ENCODE results near the gene NR1I3. TPM values are rescaled to one million over a fixed set of nuclear protein-coding genes. Genes with fewer than 3 reads are reported as not detected.
"Not testable (repeated sequence)": the region's sequence is repeated elsewhere in the genome, so short reads cannot be mapped to it uniquely, and the experiment has no call there.

Gene NR1I3
- total RNA-seq, 1 experiment from 2014 or later, result not detected

DNA sequence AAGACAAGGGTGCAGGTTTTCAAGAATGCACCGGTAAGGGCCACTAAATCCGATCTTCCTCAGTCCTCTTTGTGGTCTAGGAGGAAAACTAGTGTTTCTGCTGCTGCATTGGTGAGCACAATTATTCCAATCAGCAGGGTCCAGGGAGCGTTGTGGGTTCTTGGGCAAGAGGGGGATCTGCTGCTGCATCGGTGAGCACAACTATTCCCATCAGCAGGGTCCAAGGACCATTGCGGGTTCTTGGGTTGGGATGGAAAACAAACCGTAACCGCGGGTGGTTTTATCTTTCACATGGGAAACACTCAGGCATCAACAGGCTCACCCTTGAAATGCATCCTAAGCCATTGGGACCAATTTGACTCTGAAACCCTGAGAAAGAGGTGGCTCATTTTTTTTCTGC is 13.6 kb upstream of the NR1I3 start:
- Histone ChIP-seq H3K27ac (no peak overlapping the region), H3K9me2 (ENCODE audit: insufficient read depth) (no peaks in the 10 kb centered on the region), H3K4me1 (replicated peaks; ENCODE audit: insufficient read depth) (peaks cover 7% of the 10 kb centered on the region; the same call in 1 of the 2 replicates), H3K4me2 (no peak overlapping the region), H3K36me3 (ENCODE audit: low read depth) (no peaks in the 10 kb centered on the region), H3K79me2 (ENCODE audit: low read depth) (no peaks in the 10 kb centered on the region), H3F3A (ENCODE audit: insufficient read depth, low read depth) (0 out of 2 replicates have a peak, but pooled peaks cover 7% of the 10 kb centered on the region), H2AFZ (no peak overlapping the region), H3K4me3 (no peak overlapping the region), H3K9me3 (ENCODE audit: insufficient read depth, low read depth) (no peaks in the 10 kb centered on the region), H3K27me3 (ENCODE audit: insufficient read depth, low read depth) (no peaks in the 10 kb centered on the region), H4K20me1 (ENCODE audit: insufficient read depth) (no peaks in the 10 kb centered on the region)
- ChIA-PET CTCF (no interaction called here), POLR2A (ENCODE audit: unreplicated experiment) (no interaction called here)
- no TSS peak for BruUV-seq (replicated peaks)
- intact Hi-C loops (cut with micrococcal nuclease; ENCODE audit: unreplicated experiment), result no loop called here
- no peak for TF ChIP-seq EZH2 (IDR thresholded peaks at IDR 0.05; ENCODE audit: low read depth)
- TF ChIP-seq, protein P1, sequence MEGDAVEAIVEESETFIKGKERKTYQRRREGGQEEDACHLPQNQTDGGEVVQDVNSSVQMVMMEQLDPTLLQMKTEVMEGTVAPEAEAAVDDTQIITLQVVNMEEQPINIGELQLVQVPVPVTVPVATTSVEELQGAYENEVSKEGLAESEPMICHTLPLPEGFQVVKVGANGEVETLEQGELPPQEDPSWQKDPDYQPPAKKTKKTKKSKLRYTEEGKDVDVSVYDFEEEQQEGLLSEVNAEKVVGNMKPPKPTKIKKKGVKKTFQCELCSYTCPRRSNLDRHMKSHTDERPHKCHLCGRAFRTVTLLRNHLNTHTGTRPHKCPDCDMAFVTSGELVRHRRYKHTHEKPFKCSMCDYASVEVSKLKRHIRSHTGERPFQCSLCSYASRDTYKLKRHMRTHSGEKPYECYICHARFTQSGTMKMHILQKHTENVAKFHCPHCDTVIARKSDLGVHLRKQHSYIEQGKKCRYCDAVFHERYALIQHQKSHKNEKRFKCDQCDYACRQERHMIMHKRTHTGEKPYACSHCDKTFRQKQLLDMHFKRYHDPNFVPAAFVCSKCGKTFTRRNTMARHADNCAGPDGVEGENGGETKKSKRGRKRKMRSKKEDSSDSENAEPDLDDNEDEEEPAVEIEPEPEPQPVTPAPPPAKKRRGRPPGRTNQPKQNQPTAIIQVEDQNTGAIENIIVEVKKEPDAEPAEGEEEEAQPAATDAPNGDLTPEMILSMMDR (conservative IDR thresholded peaks at IDR 0.05), result no peak
- DNase-seq, result no peak

DNA sequence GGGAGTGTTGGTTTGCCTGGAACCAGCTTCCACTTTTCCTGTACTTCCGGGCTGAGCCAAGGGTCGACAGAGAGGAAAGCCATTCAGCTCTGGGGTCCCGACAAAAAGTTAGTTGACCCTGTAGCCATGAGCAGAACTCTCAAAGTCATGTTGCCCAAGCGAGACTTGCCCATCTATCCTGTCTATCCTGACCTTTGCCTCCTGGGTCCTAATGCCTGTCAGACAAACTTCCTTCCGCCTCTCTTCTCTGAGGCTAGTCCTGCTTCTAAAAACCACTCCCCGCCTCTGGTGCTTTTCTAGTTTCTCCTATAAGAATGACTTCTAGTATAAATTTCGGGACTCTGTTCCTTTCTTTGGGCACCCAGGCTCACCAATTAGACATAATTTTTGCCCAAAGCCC is 12.8 kb upstream of the NR1I3 start:
- Histone ChIP-seq H3K79me2 (ENCODE audit: low read depth) (no peaks in the 10 kb centered on the region), H3K9me2 (ENCODE audit: insufficient read depth) (no peaks in the 10 kb centered on the region), H4K20me1 (ENCODE audit: insufficient read depth) (no peaks in the 10 kb centered on the region), H3K4me1 (replicated peaks; ENCODE audit: insufficient read depth) (no peaks in the 10 kb centered on the region), H3K4me2 (no peak overlapping the region), H3K27me3 (ENCODE audit: insufficient read depth, low read depth) (no peaks in the 10 kb centered on the region), H3K27ac (no peak overlapping the region), H2AFZ (no peak overlapping the region), H3K4me3 (no peak overlapping the region), H3F3A (ENCODE audit: insufficient read depth, low read depth) (no peaks in the 10 kb centered on the region), H3K36me3 (ENCODE audit: low read depth) (no peaks in the 10 kb centered on the region), H3K9me3 (ENCODE audit: insufficient read depth, low read depth) (no peaks in the 10 kb centered on the region)
- ChIA-PET POLR2A (ENCODE audit: unreplicated experiment) (interaction anchor here (0.6 kb wide), 1 partner anchor 42 kb away, joined by 3 read pairs; no protein-coding TSS in a partner anchor), CTCF (no interaction called here)
- DNase-seq, result no peak
- BruUV-seq (replicated peaks), result no TSS peak
- intact Hi-C loops (cut with micrococcal nuclease; ENCODE audit: unreplicated experiment), result no loop called here
- TF ChIP-seq EZH2 (IDR thresholded peaks at IDR 0.05; ENCODE audit: low read depth), result no peak
- TF ChIP-seq, protein P1 (conservative IDR thresholded peaks at IDR 0.05), result no peak

DNA sequence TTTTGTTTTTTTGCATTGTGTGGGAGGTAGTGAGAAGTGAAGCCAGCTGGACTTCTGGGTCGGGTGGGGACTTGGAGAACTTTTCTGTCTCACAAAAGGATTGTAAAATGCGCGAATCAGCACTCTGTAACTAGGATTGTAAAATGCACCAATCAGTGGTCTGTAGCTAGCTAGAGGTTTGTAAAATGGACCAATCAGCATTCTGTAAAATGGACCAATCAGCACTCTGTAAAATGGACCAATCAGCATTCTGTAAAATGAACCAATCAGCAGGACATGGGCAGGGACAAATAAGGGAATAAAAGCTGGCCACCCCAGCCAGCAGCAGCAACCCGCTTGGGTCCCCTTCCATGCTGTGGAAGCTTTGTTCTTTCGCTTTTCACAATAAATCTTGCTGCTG is 12.1 kb upstream of the NR1I3 start:
- H3K4me3 ChIP-seq; CTCF ChIA-PET; H3K9me3 ChIP-seq (ENCODE audit: insufficient read depth, low read depth); H3K27ac ChIP-seq; H3K9me2 ChIP-seq (ENCODE audit: insufficient read depth); intact Hi-C loops (cut with micrococcal nuclease; ENCODE audit: unreplicated experiment); BruUV-seq (replicated peaks); H3K4me2 ChIP-seq; H4K20me1 ChIP-seq (ENCODE audit: insufficient read depth); H2AFZ ChIP-seq; H3K79me2 ChIP-seq (ENCODE audit: low read depth); H3F3A ChIP-seq (ENCODE audit: insufficient read depth, low read depth); H3K36me3 ChIP-seq (ENCODE audit: low read depth); H3K4me1 ChIP-seq (replicated peaks; ENCODE audit: insufficient read depth); DNase-seq; H3K27me3 ChIP-seq (ENCODE audit: insufficient read depth, low read depth): not testable (repeated sequence)
- POLR2A ChIA-PET (ENCODE audit: unreplicated experiment), result interaction anchor here (0.6 kb wide), 1 partner anchor 41 kb away, joined by 3 read pairs; no protein-coding TSS in a partner anchor

DNA sequence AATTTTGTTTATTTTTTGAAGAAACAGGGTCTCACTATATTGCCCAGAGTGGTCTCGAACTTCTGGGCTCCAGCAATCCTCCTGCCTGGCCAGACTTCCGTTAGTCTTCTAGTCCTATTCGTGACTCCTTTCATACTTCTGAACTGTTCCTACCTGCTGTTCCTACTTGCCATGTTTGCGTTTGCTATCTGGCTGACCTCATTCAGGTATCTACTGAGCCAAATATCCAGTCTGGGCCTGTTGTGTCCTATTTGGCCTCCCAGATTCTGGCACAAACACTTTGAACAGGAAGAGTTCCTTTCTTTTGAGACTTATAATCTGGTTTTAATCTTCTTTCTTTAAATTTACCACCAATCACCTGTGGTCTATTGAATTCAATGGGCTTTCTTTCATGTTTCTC is 6.9 kb upstream of the NR1I3 start:
- Histone ChIP-seq H2AFZ (no peak overlapping the region), H3K27ac (no peak overlapping the region), H3K4me1 (replicated peaks; ENCODE audit: insufficient read depth) (no peaks in the 10 kb centered on the region), H4K20me1 (ENCODE audit: insufficient read depth) (no peaks in the 10 kb centered on the region), H3F3A (ENCODE audit: insufficient read depth, low read depth) (peaks cover 5% of the 10 kb centered on the region; the same call in 1 of the 2 replicates), H3K36me3 (ENCODE audit: low read depth) (no peaks in the 10 kb centered on the region), H3K4me3 (no peak overlapping the region), H3K9me2 (ENCODE audit: insufficient read depth) (no peaks in the 10 kb centered on the region), H3K4me2 (no peak overlapping the region), H3K9me3 (ENCODE audit: insufficient read depth, low read depth) (no peaks in the 10 kb centered on the region), H3K79me2 (ENCODE audit: low read depth) (no peaks in the 10 kb centered on the region), H3K27me3 (ENCODE audit: insufficient read depth, low read depth) (no peaks in the 10 kb centered on the region)
- intact Hi-C loops (cut with micrococcal nuclease; ENCODE audit: unreplicated experiment), result no loop called here
- TF ChIP-seq EZH2 (IDR thresholded peaks at IDR 0.05; ENCODE audit: low read depth), result no peak
- TF ChIP-seq, protein P1 (conservative IDR thresholded peaks at IDR 0.05), result no peak
- no TSS peak for BruUV-seq (replicated peaks)
- no peak for DNase-seq
- CTCF ChIA-PET, result no interaction called here
- POLR2A ChIA-PET (ENCODE audit: unreplicated experiment), result no interaction called here

Data from PC-9 (cell line).